Progenitor cell of endocrine pancreas (in vitro differentiated cells): ENCODE data around the gene CCSER1. TPM values are rescaled to one million over a fixed set of nuclear protein-coding genes. Genes with fewer than 3 reads are reported as not detected.

ENCODE experiments used
- DNase-seq: peaks from one replicate; pipeline ENCODE4 v3.0.0; 2021; ENCODE audit warnings: low spot score; ENCODE audit not compliant: unreplicated experiment
- H3K27ac Mint-ChIP-seq: 2 replicates; pipeline ENCODE4 v1.8.0; 2021; ENCODE audit warnings: mild to moderate bottlenecking, moderate library complexity, mixed read lengths
- H3K27me3 Mint-ChIP-seq: 2 replicates; pipeline ENCODE4 v1.8.0; 2021; ENCODE audit warnings: mixed read lengths
- H3K36me3 Mint-ChIP-seq: 2 replicates; pipeline ENCODE4 v1.8.0; 2022; ENCODE audit warnings: mixed read lengths; ENCODE audit not compliant: insufficient read depth
- H3K4me1 Mint-ChIP-seq: 2 replicates; pipeline ENCODE4 v1.8.0; 2021; ENCODE audit warnings: low read depth, mixed read lengths
- H3K4me3 Mint-ChIP-seq: 2 replicates; pipeline ENCODE4 v1.8.0; 2021; ENCODE audit warnings: low read depth, mild to moderate bottlenecking, moderate library complexity, mixed read lengths
- H3K9me3 Mint-ChIP-seq: 2 replicates; pipeline ENCODE4 v1.8.0; 2021; ENCODE audit warnings: low read depth, mixed read lengths
- CTCF ChIP-seq: fragments of 200-600 bp; sonication (generic); IDR thresholded peaks from one replicate; pipeline ENCODE4 v1.5.0; 2021; ENCODE audit warnings: antibody characterized with exemption, mild to moderate bottlenecking; ENCODE audit not compliant: unreplicated experiment
- total RNA-seq: library from RNA; stranded (reverse); gene quantifications from 2 replicates; pipeline ENCODE4 v1.2.1, GENCODE V29; 2021

The CCSER1 gene
- total RNA-seq, 1 donor from 2014 or later, result 11.6 TPM

DNA sequence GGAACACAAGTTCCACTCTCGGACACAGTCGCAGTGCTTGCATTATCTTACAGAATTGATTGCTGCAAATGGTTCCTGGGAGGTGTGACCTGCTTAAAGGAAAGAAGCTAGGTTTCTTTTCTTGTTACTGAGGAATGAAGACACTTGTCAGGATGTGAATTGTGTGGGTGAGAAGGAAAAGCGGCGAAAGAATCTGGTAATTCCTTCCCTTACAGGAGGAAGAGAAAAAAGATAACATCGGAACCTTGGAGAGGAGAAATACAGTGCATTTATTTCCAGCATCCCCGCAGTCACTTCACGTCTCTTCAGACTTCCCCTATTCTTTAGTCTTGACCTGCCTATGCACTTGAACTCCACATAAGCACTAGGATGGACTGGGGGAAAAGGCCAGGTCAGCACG, 389 bp upstream of the CCSER1 start:
- H3K27ac Mint-ChIP-seq, result no peak overlapping the region
- H3K4me1 Mint-ChIP-seq, result peaks cover 10% of the 10 kb centered on the region
- H3K4me3 Mint-ChIP-seq, result peak overlapping the region; percentile 97
- DNase-seq, result no peak
- peaks cover 27% of the 10 kb centered on the region for H3K27me3 Mint-ChIP-seq
- H3K36me3 Mint-ChIP-seq, result no peaks in the 10 kb centered on the region
- TF ChIP-seq CTCF, result no peak
- H3K9me3 Mint-ChIP-seq, result no peaks in the 10 kb centered on the region

GRCh38 chr4:90127706-90128345, 632 bp downstream of the CCSER1 start:
- Mint-ChIP-seq H3K4me3 (peak overlapping the region; percentile 97), H3K36me3 (no peaks in the 10 kb centered on the region), H3K27ac (peak overlapping the region; percentile 95), H3K27me3 (peaks cover 27% of the 10 kb centered on the region), H3K9me3 (no peaks in the 10 kb centered on the region), H3K4me1 (peaks cover 10% of the 10 kb centered on the region)
- peak; percentile 53 for DNase-seq
- no peak for TF ChIP-seq CTCF

DNA sequence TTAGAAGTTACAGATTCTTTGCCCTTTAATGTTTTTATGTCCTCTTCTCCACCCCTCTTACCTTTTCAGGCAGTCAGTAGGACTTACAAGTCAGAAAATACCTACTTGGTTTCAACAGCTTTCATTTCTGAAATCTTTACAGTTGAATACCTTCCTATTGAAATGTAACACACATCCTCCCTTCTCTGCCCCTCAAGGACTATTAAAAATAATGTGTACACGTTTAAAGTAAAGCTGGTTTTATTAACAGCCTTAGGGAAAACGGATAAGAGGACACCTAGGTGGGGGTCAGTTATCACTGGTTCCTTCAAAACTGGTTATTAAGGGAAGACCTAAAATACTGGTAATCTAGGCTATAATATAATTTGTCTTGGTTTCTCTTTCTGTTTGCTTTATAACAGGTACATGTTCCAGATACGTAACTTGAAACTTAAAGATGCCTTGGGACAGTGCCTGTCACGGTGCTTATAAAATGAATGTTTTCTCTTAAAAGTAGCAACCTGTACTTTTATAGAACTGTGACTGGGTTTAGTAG, 1.8 kb downstream of the CCSER1 start:
- Mint-ChIP-seq H3K27ac (peak overlapping the region; percentile 92), H3K4me1 (peaks cover 10% of the 10 kb centered on the region), H3K9me3 (no peaks in the 10 kb centered on the region), H3K4me3 (peak overlapping the region; percentile 90), H3K27me3 (peaks cover 21% of the 10 kb centered on the region), H3K36me3 (no peaks in the 10 kb centered on the region)
- no peak for TF ChIP-seq CTCF
- DNase-seq, result no peak

DNA sequence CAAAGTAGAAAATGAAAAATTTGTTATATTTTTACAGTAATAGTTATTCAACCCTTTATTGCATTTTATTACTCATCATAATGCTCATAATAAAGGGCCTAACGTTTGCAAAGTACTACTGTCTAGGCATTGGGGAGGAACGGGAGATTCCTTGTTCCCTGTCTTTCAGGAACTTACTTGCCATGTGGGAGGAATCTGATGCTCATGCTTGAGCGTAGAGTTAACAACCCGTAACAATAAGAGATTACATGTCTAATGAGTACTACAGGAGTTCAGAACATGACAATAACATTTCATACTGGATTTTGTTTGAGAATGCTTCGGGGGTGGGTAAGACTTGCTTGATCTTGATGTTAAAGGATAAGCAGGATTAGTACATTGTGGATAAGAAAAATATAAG, 2.9 kb downstream of the CCSER1 start:
- no peak for TF ChIP-seq CTCF
- no peaks in the 10 kb centered on the region for H3K36me3 Mint-ChIP-seq
- DNase-seq, result no peak
- no peak overlapping the region for H3K27ac Mint-ChIP-seq
- peaks cover 10% of the 10 kb centered on the region for H3K4me1 Mint-ChIP-seq
- H3K27me3 Mint-ChIP-seq, result peaks cover 16% of the 10 kb centered on the region
- no peaks in the 10 kb centered on the region for H3K9me3 Mint-ChIP-seq
- H3K4me3 Mint-ChIP-seq, result no peak overlapping the region

DNA sequence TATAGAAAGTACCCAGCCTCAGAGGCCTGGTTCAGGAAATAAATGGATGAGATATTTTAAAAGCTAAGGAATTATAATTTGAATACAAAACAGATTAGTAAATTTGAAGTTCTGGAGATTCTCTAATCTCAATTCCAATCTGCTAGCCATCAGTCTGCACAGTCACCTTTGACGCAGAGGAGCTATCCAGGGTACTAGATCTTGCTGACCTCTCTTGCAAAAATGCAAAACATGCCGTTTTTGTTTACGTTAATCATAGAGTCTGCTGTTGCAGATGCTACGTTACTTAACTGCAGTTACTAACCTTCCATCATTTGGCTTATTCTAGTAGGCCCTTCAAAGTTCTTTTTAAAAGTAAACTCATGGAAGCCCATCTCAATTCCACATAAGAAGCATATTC, 10.4 kb downstream of the CCSER1 start:
- no peak overlapping the region for H3K27ac Mint-ChIP-seq
- no peaks in the 10 kb centered on the region for H3K27me3 Mint-ChIP-seq
- no peak for DNase-seq
- no peak overlapping the region for H3K4me3 Mint-ChIP-seq
- no peak for TF ChIP-seq CTCF
- H3K9me3 Mint-ChIP-seq, result no peaks in the 10 kb centered on the region
- H3K36me3 Mint-ChIP-seq, result no peaks in the 10 kb centered on the region
- H3K4me1 Mint-ChIP-seq, result peaks cover 2% of the 10 kb centered on the region
